GM12873 (cell line): ENCODE data around the gene RBM4B.

Experiments
- TF ChIP-seq, protein P1 (sequence below): IDR thresholded peaks from 2 replicates; pipeline ENCODE4 v1.5.1; 2012; ENCODE audit warnings: low read depth, mild to moderate bottlenecking, moderate library complexity, low read length, control low read depth; ENCODE audit not compliant: insufficient read depth; ENCODE audit errors: missing control alignments

Gene RBM4B

DNA sequence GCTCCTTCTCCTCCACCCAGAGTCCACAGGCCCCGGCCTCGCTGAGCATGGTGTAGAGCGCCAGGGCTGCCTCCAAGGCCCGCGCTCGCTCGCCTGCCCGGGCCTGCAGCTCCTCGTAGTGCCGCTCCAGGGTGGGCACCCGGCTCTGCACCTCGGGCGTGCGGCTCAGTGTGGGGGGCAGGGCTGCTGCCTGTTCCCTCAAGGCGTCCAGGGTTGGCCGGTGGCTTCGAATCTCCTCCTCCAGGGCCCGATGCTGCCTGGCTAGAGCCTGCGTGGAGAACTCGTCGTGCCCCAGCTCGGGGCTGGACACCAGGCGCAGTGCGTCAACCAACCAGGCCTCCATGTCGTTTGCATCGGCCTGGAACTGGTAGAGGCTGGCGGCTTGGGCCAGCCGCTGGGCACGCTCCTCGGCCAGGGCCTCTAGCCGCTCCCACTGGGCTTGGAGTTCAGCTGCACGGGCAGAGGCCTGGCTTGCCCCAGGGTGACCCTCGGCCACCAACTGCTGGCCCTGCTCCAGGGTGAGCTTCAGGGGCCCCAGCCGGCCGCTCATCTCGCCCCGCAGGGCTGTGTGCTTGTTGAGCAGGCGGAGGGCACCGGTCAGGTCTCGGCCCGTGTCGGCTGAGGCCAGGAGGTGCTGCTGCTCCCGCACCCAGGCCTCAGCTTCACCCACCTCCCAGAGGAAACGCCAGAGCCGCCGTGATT lies 27.1 kb upstream of the RBM4B start:
- TF ChIP-seq, protein P1, sequence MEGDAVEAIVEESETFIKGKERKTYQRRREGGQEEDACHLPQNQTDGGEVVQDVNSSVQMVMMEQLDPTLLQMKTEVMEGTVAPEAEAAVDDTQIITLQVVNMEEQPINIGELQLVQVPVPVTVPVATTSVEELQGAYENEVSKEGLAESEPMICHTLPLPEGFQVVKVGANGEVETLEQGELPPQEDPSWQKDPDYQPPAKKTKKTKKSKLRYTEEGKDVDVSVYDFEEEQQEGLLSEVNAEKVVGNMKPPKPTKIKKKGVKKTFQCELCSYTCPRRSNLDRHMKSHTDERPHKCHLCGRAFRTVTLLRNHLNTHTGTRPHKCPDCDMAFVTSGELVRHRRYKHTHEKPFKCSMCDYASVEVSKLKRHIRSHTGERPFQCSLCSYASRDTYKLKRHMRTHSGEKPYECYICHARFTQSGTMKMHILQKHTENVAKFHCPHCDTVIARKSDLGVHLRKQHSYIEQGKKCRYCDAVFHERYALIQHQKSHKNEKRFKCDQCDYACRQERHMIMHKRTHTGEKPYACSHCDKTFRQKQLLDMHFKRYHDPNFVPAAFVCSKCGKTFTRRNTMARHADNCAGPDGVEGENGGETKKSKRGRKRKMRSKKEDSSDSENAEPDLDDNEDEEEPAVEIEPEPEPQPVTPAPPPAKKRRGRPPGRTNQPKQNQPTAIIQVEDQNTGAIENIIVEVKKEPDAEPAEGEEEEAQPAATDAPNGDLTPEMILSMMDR = no peak

DNA sequence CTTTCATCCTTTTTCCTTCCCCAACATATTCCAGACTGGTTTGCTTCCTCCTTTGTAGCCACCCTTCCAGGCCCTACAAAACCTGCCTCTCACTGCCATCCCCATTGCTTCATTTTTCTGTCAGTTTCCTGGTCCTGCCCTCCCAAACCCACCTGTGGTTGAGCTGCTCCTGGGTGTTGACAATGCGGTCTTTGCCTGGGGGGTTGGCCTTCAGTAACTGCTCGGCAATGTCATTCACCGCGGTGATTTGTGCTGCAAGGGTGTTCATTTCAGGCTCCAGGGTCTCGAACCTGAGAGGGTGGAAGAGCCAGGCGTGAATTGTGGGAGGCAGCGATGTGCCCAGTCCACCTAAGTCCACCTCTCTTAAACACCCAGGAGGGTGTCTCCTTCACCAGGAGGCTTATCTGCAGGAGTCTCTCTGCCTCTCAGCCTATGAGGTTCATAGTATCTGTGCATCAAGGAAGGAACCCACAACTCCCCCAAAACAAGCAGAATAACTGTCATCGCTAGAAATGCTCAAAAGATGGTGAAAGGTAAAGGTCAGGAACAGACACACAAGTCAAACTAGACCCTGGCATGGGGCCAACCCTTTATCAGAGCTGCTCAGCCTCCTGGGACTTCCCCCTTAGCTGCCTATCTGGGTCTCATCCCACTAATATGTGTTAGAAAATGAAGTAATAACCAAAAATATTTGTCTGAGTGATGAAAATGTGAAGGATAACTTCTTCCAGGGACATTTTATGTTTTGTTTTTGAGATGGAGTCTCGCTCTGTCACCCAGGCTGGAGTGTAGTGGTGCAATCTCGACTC lies 23.9 kb upstream of the RBM4B start:
- TF ChIP-seq, protein P1 = no peak

DNA sequence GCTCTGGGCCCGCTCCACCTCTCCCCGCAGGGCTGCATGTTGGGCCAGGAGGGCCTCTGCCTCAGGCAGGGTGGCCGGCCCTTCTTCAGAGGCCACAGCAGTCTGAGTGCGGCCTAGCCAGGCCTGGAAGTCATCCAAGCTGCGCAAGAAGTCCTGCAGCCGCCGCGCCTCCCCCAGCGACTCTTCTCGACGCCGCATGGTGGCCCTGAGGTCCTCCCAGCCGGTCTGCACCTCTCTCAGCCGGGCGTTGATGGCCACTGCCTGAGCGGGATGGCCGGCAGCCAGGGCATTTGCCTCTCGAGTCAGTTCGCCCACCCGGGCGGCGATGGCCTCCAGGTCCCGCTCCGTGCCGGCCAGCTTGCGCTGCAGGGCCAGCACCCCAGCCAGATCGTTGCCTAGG lies 23.1 kb upstream of the RBM4B start:
- TF ChIP-seq, protein P1 = no peak

DNA sequence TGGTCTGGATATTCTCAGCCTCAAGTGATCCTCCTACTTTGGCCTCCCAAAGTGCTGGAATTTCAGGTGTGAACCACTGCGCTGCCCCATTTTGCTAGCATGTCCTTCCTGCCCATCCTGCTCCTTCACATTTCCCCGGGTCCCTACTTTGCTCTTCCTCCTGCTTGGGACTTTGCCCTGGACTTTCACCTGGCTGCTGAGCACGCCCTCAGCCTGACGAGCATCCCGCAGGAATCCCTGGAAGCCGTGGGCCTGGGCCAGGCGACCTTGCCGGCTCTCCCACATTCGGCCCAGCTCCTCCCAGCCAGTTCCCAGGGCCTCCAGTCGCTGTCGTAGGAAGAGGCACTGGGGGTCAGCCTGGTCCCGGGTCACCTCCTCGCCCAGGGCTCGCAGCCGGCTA lies 22.6 kb upstream of the RBM4B start:
- TF ChIP-seq, protein P1 = no peak

DNA sequence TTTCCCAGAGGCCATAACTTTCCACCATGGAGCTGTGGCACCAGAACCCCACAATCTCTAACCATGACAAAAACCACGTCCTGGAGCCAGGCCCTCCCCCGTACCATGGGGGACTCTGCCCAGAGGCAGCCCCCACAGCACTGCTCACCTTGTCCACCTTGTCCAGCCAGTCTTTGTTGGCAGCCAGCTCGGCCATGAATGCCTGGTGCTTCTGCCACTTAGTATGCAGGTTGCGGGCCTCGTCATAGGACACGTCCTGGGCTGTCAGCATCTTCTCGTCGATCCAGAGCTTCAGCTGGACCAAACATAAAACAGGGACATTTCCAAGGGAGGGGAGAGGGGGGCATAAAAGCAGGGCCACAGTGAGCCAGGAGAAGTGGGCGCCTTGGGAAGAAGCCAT lies 20.8 kb upstream of the RBM4B start:
- TF ChIP-seq, protein P1 = no peak

DNA sequence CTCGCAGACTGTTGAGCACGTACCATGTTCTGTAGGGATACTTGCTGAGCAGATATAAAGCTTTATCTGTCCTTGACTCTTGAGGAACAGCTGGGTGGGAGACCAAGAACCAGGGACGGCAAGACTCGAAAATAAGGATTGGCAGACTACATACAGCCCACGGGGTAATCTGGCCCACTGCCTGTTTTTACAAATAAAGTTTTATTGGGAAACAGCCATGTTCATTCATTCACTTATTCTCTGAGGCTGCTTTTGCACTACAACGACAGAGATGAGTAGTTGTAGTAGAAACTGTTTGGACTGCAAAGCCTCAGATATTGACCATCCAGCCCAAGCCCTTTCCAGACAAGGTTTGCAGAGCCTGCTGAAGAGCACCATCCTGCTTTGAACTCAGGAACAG lies 20.3 kb upstream of the RBM4B start:
- TF ChIP-seq, protein P1 = no peak

DNA sequence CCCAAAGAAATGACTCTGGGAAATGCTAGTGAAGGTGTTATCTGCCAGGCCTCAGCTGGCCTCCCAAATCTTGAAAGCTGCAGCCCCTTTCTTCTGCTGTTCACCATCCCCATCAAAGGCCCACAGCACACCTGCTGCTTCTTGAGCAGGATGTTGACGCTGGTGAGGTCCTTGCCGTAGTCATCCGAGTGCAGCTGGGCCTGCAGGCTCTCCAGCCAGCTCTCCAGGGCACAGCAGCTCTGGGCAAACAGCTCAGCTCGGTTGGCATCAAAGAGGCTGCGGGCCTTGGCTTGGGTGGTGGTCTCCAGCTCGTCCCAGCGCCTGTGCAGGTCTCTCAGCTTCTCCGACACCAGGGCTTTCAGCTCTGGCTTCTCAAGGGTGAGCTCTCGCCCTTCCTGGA lies 18.5 kb upstream of the RBM4B start:
- TF ChIP-seq, protein P1 = no peak
